Ishikawa (cell line): Measurements from ENCODE around the gene TSPAN12.

Experiments
- CEBPB ChIP-seq: IDR thresholded peaks from 2 replicates; pipeline ENCODE4 v1.6.1; 2012
- CREB1 ChIP-seq: IDR thresholded peaks from 2 replicates; pipeline ENCODE4 v1.6.1; 2012; ENCODE audit warnings: low read depth
- EGR1 ChIP-seq: IDR thresholded peaks from 2 replicates; pipeline ENCODE4 v1.6.1; 2012
- EP300 ChIP-seq: IDR thresholded peaks from 2 replicates; pipeline ENCODE4 v1.6.1; 2012; ENCODE audit warnings: borderline replicate concordance
- FOXM1 ChIP-seq: IDR thresholded peaks from 2 replicates; pipeline ENCODE4 v1.6.1; 2012; ENCODE audit warnings: low read depth, borderline replicate concordance
- MAX ChIP-seq: IDR thresholded peaks from 2 replicates; pipeline ENCODE4 v1.6.1; 2012
- NFIC ChIP-seq: IDR thresholded peaks from 2 replicates; pipeline ENCODE4 v1.6.1; 2012
- RAD21 ChIP-seq: IDR thresholded peaks from 2 replicates; pipeline ENCODE4 v1.6.1; 2012; ENCODE audit warnings: low read depth
- REST ChIP-seq: IDR thresholded peaks from 2 replicates; pipeline ENCODE4 v1.6.1; 2012; ENCODE audit warnings: low read depth, mild to moderate bottlenecking
- TAF1 ChIP-seq: IDR thresholded peaks from 2 replicates; pipeline ENCODE4 v1.6.1; 2012; ENCODE audit warnings: low read depth, mild to moderate bottlenecking
- TCF12 ChIP-seq: IDR thresholded peaks from 2 replicates; pipeline ENCODE4 v1.6.1; 2012; ENCODE audit warnings: low read depth
- TEAD4 ChIP-seq: IDR thresholded peaks from 2 replicates; pipeline ENCODE4 v1.6.1; 2012
- YY1 ChIP-seq: IDR thresholded peaks from 2 replicates; pipeline ENCODE4 v1.6.1; 2012; ENCODE audit warnings: low read depth
- ZBTB7A ChIP-seq: IDR thresholded peaks from 2 replicates; pipeline ENCODE4 v1.6.1; 2012; ENCODE audit warnings: low read depth
- TF ChIP-seq, protein P1 (sequence below): IDR thresholded peaks from 2 replicates; pipeline ENCODE4 v1.6.1; 2012

TSPAN12 gene

DNA sequence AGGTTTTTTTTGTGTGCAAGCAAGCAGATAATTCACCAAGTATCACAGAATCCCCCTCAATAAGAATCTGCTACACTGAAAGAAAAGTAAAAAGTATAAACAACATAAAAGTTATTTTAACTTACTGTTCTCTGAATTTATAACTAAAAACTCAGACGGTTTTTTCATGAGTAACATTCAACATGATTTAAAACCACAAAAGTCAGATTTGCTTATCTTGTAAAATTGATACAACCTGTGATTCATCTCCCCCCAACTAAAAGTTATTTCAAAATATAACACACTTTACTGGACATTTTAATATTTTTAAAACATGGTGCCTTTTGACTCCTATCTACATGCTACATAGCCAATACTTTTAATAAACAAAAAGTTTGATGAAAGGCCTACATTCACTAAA is 32.8 kb downstream of the TSPAN12 start:
- TF ChIP-seq TCF12 (no peak), RAD21 (no peak), YY1 (no peak), TAF1 (no peak), FOXM1 (no peak), TEAD4 (no peak), ZBTB7A (no peak), NFIC (no peak), MAX (no peak), REST (no peak), EP300 (no peak), EGR1 (no peak), CREB1 (no peak), CEBPB (no peak)
- TF ChIP-seq, protein P1, sequence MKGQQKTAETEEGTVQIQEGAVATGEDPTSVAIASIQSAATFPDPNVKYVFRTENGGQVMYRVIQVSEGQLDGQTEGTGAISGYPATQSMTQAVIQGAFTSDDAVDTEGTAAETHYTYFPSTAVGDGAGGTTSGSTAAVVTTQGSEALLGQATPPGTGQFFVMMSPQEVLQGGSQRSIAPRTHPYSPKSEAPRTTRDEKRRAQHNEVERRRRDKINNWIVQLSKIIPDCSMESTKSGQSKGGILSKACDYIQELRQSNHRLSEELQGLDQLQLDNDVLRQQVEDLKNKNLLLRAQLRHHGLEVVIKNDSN: no peak

DNA sequence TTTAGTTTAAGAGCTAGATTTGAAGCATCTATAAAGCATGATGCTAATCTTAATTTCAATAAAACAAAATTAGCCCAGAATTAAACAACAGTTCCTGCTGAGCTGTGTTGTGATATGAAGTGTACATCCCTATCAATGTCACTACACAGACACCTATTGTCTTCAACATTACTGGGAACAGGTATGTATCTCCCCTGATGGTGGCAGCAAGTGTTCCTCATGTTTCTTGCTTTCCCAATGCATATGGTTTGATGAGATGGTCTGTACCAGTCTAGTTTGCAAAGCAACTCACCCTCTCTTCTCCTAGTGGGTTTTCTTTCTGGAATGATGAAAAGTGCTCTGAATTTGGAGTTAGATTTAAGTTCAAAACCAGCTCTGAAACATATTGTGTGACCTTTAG is 38.1 kb downstream of the TSPAN12 start:
- TF ChIP-seq ZBTB7A (no peak), RAD21 (no peak), EGR1 (no peak), CEBPB (no peak), TCF12 (no peak), TEAD4 (no peak), EP300 (no peak), REST (no peak), MAX (no peak), FOXM1 (no peak)

GRCh38 chr7:120817851-120818250 is 40.1 kb downstream of the TSPAN12 start:
- TF ChIP-seq YY1 (no peak), CREB1 (no peak), EP300 (no peak), REST (no peak), RAD21 (no peak), NFIC (no peak), TAF1 (no peak), ZBTB7A (no peak)
- TF ChIP-seq, protein P1: no peak

DNA sequence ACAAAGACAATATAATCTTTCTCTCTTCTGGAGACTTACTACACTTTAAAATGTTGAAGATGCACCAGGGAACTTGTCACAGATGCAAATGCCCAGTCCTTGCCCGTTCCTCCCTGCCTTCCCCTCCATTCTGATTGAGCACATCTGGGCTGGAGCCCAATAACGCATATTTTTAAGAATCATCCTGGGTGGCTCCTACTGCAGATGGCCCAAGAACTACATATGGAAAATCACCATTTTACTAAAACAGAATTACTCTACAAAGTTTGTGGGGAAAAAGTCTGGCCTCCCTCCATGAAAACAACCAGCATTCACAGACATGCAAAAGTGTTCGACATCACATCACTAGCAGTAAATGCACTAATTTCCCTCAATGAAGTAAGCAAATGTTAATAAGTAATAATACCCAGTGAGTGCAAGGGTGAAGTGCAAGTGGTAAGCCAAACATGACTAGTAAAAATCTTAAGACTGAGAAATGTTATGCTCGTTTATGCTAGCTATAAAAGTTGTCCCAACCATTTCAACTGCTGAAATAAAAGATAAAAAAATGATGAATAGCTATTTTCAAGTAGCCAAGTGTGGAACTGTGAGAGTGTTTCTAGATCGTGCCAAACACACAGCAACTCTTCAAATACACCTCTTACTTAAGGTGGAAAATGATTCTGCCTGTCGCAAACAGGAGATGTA is 43.5 kb downstream of the TSPAN12 start:
- TF ChIP-seq EP300 (no peak), TCF12 (no peak), CEBPB (no peak)
- TF ChIP-seq, protein P1: no peak
